ENCODE measurements around the gene PPCS. TPM values are rescaled to one million over a fixed set of nuclear protein-coding genes. Genes with fewer than 3 reads are reported as not detected.
"Not testable (repeated sequence)": the region's sequence is repeated elsewhere in the genome, so short reads cannot be mapped to it uniquely, and the experiment has no call there.

The PPCS gene
- total RNA-seq, 1 experiment from 2014 or later: 101 TPM

GRCh38 chr1:42502031-42502430, 45.7 kb downstream of the PPCS start:
- DNase-seq (ENCODE audit: low read depth); in situ Hi-C loops (cut with HindIII; ENCODE audit: low pct_unique_long_range_greater_than_20kb, low sequenced_read_pairs): not testable (repeated sequence)

DNA sequence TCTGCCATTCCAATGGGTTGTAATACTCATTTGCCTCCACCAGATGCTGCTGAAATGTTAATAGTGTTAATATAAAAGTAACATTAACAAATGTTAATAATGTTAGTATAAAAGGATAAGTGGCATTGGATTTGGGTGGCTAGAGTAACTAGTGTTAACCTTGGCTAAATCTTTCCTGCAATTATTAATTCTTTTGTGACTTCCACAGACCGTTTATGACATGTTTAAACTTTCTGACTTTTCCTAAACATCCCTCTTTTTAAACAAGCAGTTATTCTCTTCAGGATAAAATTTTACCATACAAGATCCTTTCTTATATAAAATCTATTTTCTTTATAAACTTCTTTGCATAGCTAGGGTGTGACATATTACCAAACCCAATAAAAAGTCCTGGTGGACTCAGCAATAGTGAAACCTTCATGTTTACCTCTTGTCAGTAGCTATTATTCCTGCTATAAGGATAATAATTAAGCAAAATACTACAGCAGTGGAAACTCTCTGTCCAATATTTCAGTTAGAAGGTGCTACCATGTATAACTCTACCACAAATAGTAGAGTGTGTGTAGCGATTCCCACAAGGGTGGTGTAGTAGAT, 48.3 kb downstream of the PPCS start:
- in situ Hi-C loops (cut with HindIII; ENCODE audit: low pct_unique_long_range_greater_than_20kb, low sequenced_read_pairs): no loop called here
- no peak for DNase-seq (ENCODE audit: low read depth)

- no peak for DNase-seq (ENCODE audit: low read depth)
- in situ Hi-C loops (cut with HindIII; ENCODE audit: low pct_unique_long_range_greater_than_20kb, low sequenced_read_pairs): no loop called here
Observed at GRCh38 chr1:42506576-42506975, 50.2 kb downstream of the PPCS start.

Other genes with a start within 250 kb of the PPCS start
- gene FOXJ3, start 121.3 kb upstream of the PPCS start, total RNA-seq (2014; rRNA removed; shearing (Covaris generic); ENCODE audit: low replicate concordance): 17.0 and 22.6 TPM in 2 replicates
- gene RIMKLA, start 75.8 kb upstream of the PPCS start, total RNA-seq (2014; rRNA removed; shearing (Covaris generic); ENCODE audit: low replicate concordance): 7.8 and 11.5 TPM in 2 replicates
- gene ZMYND12, start 521 bp upstream of the PPCS start, total RNA-seq (2014; rRNA removed; shearing (Covaris generic); ENCODE audit: low replicate concordance): 0.68 TPM in 1 of 2 replicates, not detected in the other
- 0.17 and 2.6 TPM in 2 replicates for gene CCDC30, start 6.7 kb downstream of the PPCS start, total RNA-seq (2014; rRNA removed; shearing (Covaris generic); ENCODE audit: low replicate concordance)
- gene PPIH, start 201.9 kb downstream of the PPCS start, total RNA-seq (2014; rRNA removed; shearing (Covaris generic); ENCODE audit: low replicate concordance): 75.8 and 115 TPM in 2 replicates
- gene YBX1, start 225.9 kb downstream of the PPCS start, total RNA-seq (2014; rRNA removed; shearing (Covaris generic); ENCODE audit: low replicate concordance): 855 and 996 TPM in 2 replicates

All from Caki2 (cell line).